ENCODE results near the gene NPAS3.
A peak's percentile ranks its signal among the peaks of the same experiment; 100 is the strongest.

Gene NPAS3

DNA sequence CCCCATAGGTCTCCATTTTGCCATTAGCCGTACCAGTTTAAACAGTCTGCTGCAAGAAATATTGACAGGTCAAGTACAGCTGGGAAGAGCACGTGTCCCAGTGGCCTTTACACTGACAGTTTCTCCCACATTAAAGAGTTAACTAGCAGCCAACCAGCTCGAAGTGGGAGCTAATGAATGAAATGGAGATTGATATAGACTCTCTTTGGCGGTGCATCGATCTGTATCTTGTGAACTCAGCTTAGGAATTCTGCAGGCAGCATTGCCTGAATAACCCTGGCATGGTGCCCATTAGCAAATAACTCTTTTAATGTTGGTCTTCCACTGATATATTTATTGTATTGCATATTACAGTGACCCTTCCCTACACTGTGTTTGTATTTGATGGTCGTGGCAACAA lies 692.8 kb downstream of the NPAS3 start:
- Histone ChIP-seq H3K79me1 (ENCODE audit: low read length) (no peaks in the 10 kb centered on the region), H2BK120ac (ENCODE audit: insufficient read depth, low read length, poor library complexity) (no peak overlapping the region), H2BK5ac (ENCODE audit: low read depth, low read length, poor library complexity) (no peak overlapping the region), H4K91ac (ENCODE audit: low read depth, low read length) (no peak overlapping the region), H4K8ac (ENCODE audit: low read depth, low read length) (no peak overlapping the region), H3K4me3 (ENCODE audit: low read depth, low read length) (no peak overlapping the region), H3K9me3 (ENCODE audit: insufficient read depth, low read depth, low read length) (no peaks in the 10 kb centered on the region), H3K23ac (ENCODE audit: low read length) (no peak overlapping the region), H2BK12ac (ENCODE audit: low read length) (no peak overlapping the region), H3K18ac (ENCODE audit: low read length) (no peak overlapping the region), H3K4me1 (ENCODE audit: control insufficient read depth in 1 of 2, insufficient read depth in 2 of 2, low read length in 2 of 2) (no peaks in the 10 kb centered on the region), H3K79me2 (ENCODE audit: control insufficient read depth, insufficient read depth, low read length, poor library complexity) (no peaks in the 10 kb centered on the region), H3K4ac (ENCODE audit: low read depth, low read length) (no peak overlapping the region), H3K14ac (ENCODE audit: low read length) (no peak overlapping the region), H3K36me3 (ENCODE audit: control insufficient read depth in 1 of 2, insufficient read depth in 2 of 2, low read length in 2 of 2) (no peaks in the 10 kb centered on the region), H2AFZ (ENCODE audit: insufficient read depth, low read length, poor library complexity) (no peak overlapping the region), H3K9ac (ENCODE audit: low read length) (no peak overlapping the region), H3K27me3 (ENCODE audit: insufficient read depth, low read length) (no peaks in the 10 kb centered on the region), H2AK5ac (ENCODE audit: low read length) (no peak overlapping the region), H3K27ac (ENCODE audit: low read depth, low read length) (no peak overlapping the region), H3K4me2 (ENCODE audit: low read length) (no peak overlapping the region), H4K12ac (ENCODE audit: low read depth, low read length) (no peak overlapping the region)
- no CpG with 5 or more reads among the region's 6 CpGs for WGBS (ENCODE audit: extremely low coverage, insufficient coverage, insufficient read length)
- DNase-seq: peak; percentile 7 to 63

DNA sequence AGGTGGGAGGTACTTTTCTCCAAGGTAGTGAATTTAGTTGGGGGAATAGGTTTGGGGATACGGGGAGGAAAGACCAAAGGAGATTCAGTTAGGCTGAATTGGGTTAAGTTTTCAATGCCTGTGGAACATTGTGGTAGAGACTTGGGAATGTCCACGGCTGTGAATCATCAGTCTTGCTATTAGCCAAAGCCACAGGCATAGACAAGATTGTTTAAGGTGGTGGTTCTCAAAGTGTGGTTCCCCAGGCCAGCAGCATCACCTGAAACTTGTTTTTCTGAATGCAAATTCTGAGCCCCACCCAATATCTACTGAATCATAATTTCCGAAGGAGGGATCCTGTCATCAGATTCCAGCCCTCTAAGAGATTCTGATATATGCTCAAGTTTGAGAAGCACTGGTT lies 696.0 kb downstream of the NPAS3 start:
- H3K14ac ChIP-seq (ENCODE audit: low read length): no peak overlapping the region
- H3K4me1 ChIP-seq (ENCODE audit: control insufficient read depth in 1 of 2, insufficient read depth in 2 of 2, low read length in 2 of 2): no peaks in the 10 kb centered on the region
- H4K8ac ChIP-seq (ENCODE audit: low read depth, low read length): no peak overlapping the region
- no peak overlapping the region for H4K91ac ChIP-seq (ENCODE audit: low read depth, low read length)
- H3K18ac ChIP-seq (ENCODE audit: low read length): no peak overlapping the region
- no peaks in the 10 kb centered on the region for H3K79me2 ChIP-seq (ENCODE audit: control insufficient read depth, insufficient read depth, low read length, poor library complexity)
- H2BK12ac ChIP-seq (ENCODE audit: low read length): no peak overlapping the region
- no peak overlapping the region for H3K9ac ChIP-seq (ENCODE audit: low read length)
- no peak overlapping the region for H2BK120ac ChIP-seq (ENCODE audit: insufficient read depth, low read length, poor library complexity)
- WGBS (ENCODE audit: extremely low coverage, insufficient coverage, insufficient read length): 100% methylated on average over 1 of the region's 3 CpGs
- no peak overlapping the region for H3K4me3 ChIP-seq (ENCODE audit: low read depth, low read length)
- H4K12ac ChIP-seq (ENCODE audit: low read depth, low read length): no peak overlapping the region
- H2AK5ac ChIP-seq (ENCODE audit: low read length): no peak overlapping the region
- H3K23ac ChIP-seq (ENCODE audit: low read length): no peak overlapping the region
- no peak overlapping the region for H3K4ac ChIP-seq (ENCODE audit: low read depth, low read length)
- H3K36me3 ChIP-seq (ENCODE audit: control insufficient read depth in 1 of 2, insufficient read depth in 2 of 2, low read length in 2 of 2): no peaks in the 10 kb centered on the region
- H3K27ac ChIP-seq (ENCODE audit: low read depth, low read length): no peak overlapping the region
- no peak overlapping the region for H2BK5ac ChIP-seq (ENCODE audit: low read depth, low read length, poor library complexity)
- H3K9me3 ChIP-seq (ENCODE audit: insufficient read depth, low read depth, low read length): no peaks in the 10 kb centered on the region
- H3K27me3 ChIP-seq (ENCODE audit: insufficient read depth, low read length): no peaks in the 10 kb centered on the region
- no peak overlapping the region for H3K4me2 ChIP-seq (ENCODE audit: low read length)
- H3K79me1 ChIP-seq (ENCODE audit: low read length): no peaks in the 10 kb centered on the region
- no peak for DNase-seq
- no peak overlapping the region for H2AFZ ChIP-seq (ENCODE audit: insufficient read depth, low read length, poor library complexity)

DNA sequence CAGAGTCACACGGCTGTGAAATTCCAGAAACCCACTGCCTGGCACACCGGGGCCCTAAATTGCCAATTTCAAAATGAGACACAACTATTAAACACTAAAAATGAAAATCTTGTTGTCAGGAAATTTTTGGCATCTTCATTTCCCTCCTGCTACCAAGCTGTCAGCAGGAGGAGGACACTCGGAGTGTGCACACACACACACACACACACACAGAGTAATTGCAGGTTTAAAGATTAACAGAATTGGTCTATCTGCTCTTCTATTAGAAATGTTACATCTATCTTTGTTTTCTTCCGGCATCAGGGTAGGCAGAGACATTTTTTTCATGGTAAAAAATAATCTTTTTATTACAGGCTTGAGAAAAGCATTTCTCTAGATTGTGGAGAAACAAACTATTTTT lies 698.0 kb downstream of the NPAS3 start:
- H4K12ac ChIP-seq (ENCODE audit: low read depth, low read length): no peak overlapping the region
- no peaks in the 10 kb centered on the region for H3K79me2 ChIP-seq (ENCODE audit: control insufficient read depth, insufficient read depth, low read length, poor library complexity)
- no peak overlapping the region for H2BK5ac ChIP-seq (ENCODE audit: low read depth, low read length, poor library complexity)
- H4K91ac ChIP-seq (ENCODE audit: low read depth, low read length): no peak overlapping the region
- no peak overlapping the region for H2AK5ac ChIP-seq (ENCODE audit: low read length)
- no peak overlapping the region for H3K9ac ChIP-seq (ENCODE audit: low read length)
- no peak overlapping the region for H4K8ac ChIP-seq (ENCODE audit: low read depth, low read length)
- H3K23ac ChIP-seq (ENCODE audit: low read length): no peak overlapping the region
- H2AFZ ChIP-seq (ENCODE audit: insufficient read depth, low read length, poor library complexity): no peak overlapping the region
- DNase-seq: no peak
- H3K4me3 ChIP-seq (ENCODE audit: low read depth, low read length): no peak overlapping the region
- no peak overlapping the region for H3K14ac ChIP-seq (ENCODE audit: low read length)
- no peaks in the 10 kb centered on the region for H3K27me3 ChIP-seq (ENCODE audit: insufficient read depth, low read length)
- no peaks in the 10 kb centered on the region for H3K9me3 ChIP-seq (ENCODE audit: insufficient read depth, low read depth, low read length)
- no peak overlapping the region for H2BK12ac ChIP-seq (ENCODE audit: low read length)
- H2BK120ac ChIP-seq (ENCODE audit: insufficient read depth, low read length, poor library complexity): no peak overlapping the region
- no peak overlapping the region for H3K18ac ChIP-seq (ENCODE audit: low read length)
- H3K79me1 ChIP-seq (ENCODE audit: low read length): no peaks in the 10 kb centered on the region
- no peaks in the 10 kb centered on the region for H3K36me3 ChIP-seq (ENCODE audit: control insufficient read depth in 1 of 2, insufficient read depth in 2 of 2, low read length in 2 of 2)
- no CpG with 5 or more reads among the region's 4 CpGs for WGBS (ENCODE audit: extremely low coverage, insufficient coverage, insufficient read length)
- no peaks in the 10 kb centered on the region for H3K4me1 ChIP-seq (ENCODE audit: control insufficient read depth in 1 of 2, insufficient read depth in 2 of 2, low read length in 2 of 2)
- no peak overlapping the region for H3K4ac ChIP-seq (ENCODE audit: low read depth, low read length)
- H3K27ac ChIP-seq (ENCODE audit: low read depth, low read length): no peak overlapping the region
- no peak overlapping the region for H3K4me2 ChIP-seq (ENCODE audit: low read length)

DNA sequence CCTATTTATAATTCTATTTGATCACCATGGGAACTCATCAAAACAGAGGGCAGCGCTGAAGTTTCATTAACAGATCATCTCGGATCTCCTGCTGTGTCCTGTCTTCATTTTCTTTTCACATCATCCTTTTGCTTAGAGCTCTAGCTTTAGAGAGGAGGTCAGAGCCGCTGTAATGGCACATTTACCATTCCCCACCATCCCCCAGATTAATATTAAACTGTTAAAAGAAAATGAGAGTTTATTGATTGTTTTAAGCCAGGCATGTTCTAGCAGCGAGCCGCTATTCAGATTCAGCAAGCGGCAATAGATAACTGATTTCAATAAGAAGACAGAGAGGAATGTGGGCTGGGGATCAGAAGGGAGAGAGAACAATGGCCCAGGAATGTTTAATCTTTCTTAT lies 703.4 kb downstream of the NPAS3 start:
- no peaks in the 10 kb centered on the region for H3K79me1 ChIP-seq (ENCODE audit: low read length)
- H4K91ac ChIP-seq (ENCODE audit: low read depth, low read length): no peak overlapping the region
- no CpG with 5 or more reads among the region's 6 CpGs for WGBS (ENCODE audit: extremely low coverage, insufficient coverage, insufficient read length)
- no peak overlapping the region for H2BK12ac ChIP-seq (ENCODE audit: low read length)
- no peak overlapping the region for H3K4me3 ChIP-seq (ENCODE audit: low read depth, low read length)
- H2BK5ac ChIP-seq (ENCODE audit: low read depth, low read length, poor library complexity): no peak overlapping the region
- H3K9ac ChIP-seq (ENCODE audit: low read length): no peak overlapping the region
- H3K18ac ChIP-seq (ENCODE audit: low read length): no peak overlapping the region
- H3K27me3 ChIP-seq (ENCODE audit: insufficient read depth, low read length): no peaks in the 10 kb centered on the region
- no peak for DNase-seq
- no peak overlapping the region for H3K27ac ChIP-seq (ENCODE audit: low read depth, low read length)
- H3K9me3 ChIP-seq (ENCODE audit: insufficient read depth, low read depth, low read length): no peaks in the 10 kb centered on the region
- H2AK5ac ChIP-seq (ENCODE audit: low read length): no peak overlapping the region
- H3K4ac ChIP-seq (ENCODE audit: low read depth, low read length): no peak overlapping the region
- no peak overlapping the region for H4K12ac ChIP-seq (ENCODE audit: low read depth, low read length)
- H3K14ac ChIP-seq (ENCODE audit: low read length): no peak overlapping the region
- no peak overlapping the region for H4K8ac ChIP-seq (ENCODE audit: low read depth, low read length)
- H3K23ac ChIP-seq (ENCODE audit: low read length): no peak overlapping the region
- H2BK120ac ChIP-seq (ENCODE audit: insufficient read depth, low read length, poor library complexity): no peak overlapping the region
- no peaks in the 10 kb centered on the region for H3K36me3 ChIP-seq (ENCODE audit: control insufficient read depth in 1 of 2, insufficient read depth in 2 of 2, low read length in 2 of 2)
- no peak overlapping the region for H2AFZ ChIP-seq (ENCODE audit: insufficient read depth, low read length, poor library complexity)
- H3K79me2 ChIP-seq (ENCODE audit: control insufficient read depth, insufficient read depth, low read length, poor library complexity): no peaks in the 10 kb centered on the region
- no peaks in the 10 kb centered on the region for H3K4me1 ChIP-seq (ENCODE audit: control insufficient read depth in 1 of 2, insufficient read depth in 2 of 2, low read length in 2 of 2)
- no peak overlapping the region for H3K4me2 ChIP-seq (ENCODE audit: low read length)

All from trophoblast cell (in vitro differentiated cells and primary cell).